ENCODE results near the gene CDON.

GRCh38 chr11:125952973-125953372, 109.7 kb downstream of the CDON start:
- TF ChIP-seq CTCF (conservative IDR thresholded peaks at IDR 0.05 in 1 of 2, IDR thresholded peaks at IDR 0.05 in 1 of 2; ENCODE audit: low read depth in 1 of 2, low read length in 2 of 2): no peak
- TF ChIP-seq EZH2 (IDR thresholded peaks at IDR 0.05; ENCODE audit: low read length, missing control alignments): no peak
